NCI-H524 treated with DMSO at 0.1 percent for 48 hours (cell line): ENCODE measurements around the gene CLDN9.

Source experiments
- DNase-seq: peaks from one replicate; lab custom pipeline; 2025; lab: John Stamatoyannopoulos, UW

The CLDN9 gene

GRCh38 chr16:3056336-3057180, 43.8 kb downstream of the CLDN9 start:
- no peak for DNase-seq

GRCh38 chr16:3057181-3058138, 44.7 kb downstream of the CLDN9 start:
- no peak for DNase-seq

- no peak for DNase-seq
Observed at GRCh38 chr16:3058139-3059030, 45.7 kb downstream of the CLDN9 start.

GRCh38 chr16:3059041-3059722, 46.5 kb downstream of the CLDN9 start:
- DNase-seq, result no peak

GRCh38 chr16:3059723-3060242, 47.1 kb downstream of the CLDN9 start:
- no peak for DNase-seq

GRCh38 chr16:3060339-3061127, 47.8 kb downstream of the CLDN9 start:
- DNase-seq, result no peak

- no peak for DNase-seq
Observed at GRCh38 chr16:3062553-3062952, 49.8 kb downstream of the CLDN9 start.

- no peak for DNase-seq
Observed at GRCh38 chr16:3063625-3064386, 51.1 kb downstream of the CLDN9 start.
